HepG2 (cell line): ENCODE measurements around the gene CISD1. TPM values are rescaled to one million over a fixed set of nuclear protein-coding genes. Genes with fewer than 3 reads are reported as not detected.
A peak's percentile ranks its signal among the peaks of the same experiment; 100 is the strongest.

Experiments used
- CEBPG ChIP-seq: IDR thresholded peaks from 2 replicates; pipeline ENCODE4 v1.6.1; 2016
- FOXP1 ChIP-seq, 2 experiments: fragments of 450-650 bp in 1 of 2; IDR thresholded peaks; 2 replicates each; pipeline ENCODE4 v1.6.1; 2017 to 2018; ENCODE audit warnings: antibody characterized with exemption in 1 of 2
- HCFC1 ChIP-seq: fragments of 150-350 bp; IDR thresholded peaks from 2 replicates; pipeline ENCODE4 v1.6.1; 2014; ENCODE audit warnings: low read depth, low read length
- KLF6 ChIP-seq: IDR thresholded peaks from 2 replicates; pipeline ENCODE4 v1.8.0; 2016; ENCODE audit warnings: missing biosample characterization, missing genetic modification reagents
- RARA ChIP-seq: IDR thresholded peaks from 2 replicates; pipeline ENCODE4 v1.6.1; 2016; ENCODE audit warnings: missing genetic modification reagents, missing compliant biosample characterization
- RCOR2 ChIP-seq: IDR thresholded peaks from 2 replicates; pipeline ENCODE4 v1.6.1; 2016; ENCODE audit warnings: missing biosample characterization, missing genetic modification reagents
- RFX3 ChIP-seq: IDR thresholded peaks from 2 replicates; pipeline ENCODE4 v1.6.1; 2016; ENCODE audit warnings: missing biosample characterization, missing genetic modification reagents
- RXRB ChIP-seq: IDR thresholded peaks from 2 replicates; pipeline ENCODE4 v1.6.1; 2016; ENCODE audit warnings: borderline replicate concordance, missing genetic modification reagents, missing compliant biosample characterization
- SOX6 ChIP-seq, 2 experiments: fragments of 450-650 bp in 1 of 2; sonication (generic) in 1 of 2; formaldehyde crosslinking in 1 of 2; IDR thresholded peaks; 2 replicates each; pipeline versions ENCODE4 v1.4.0 to v1.6.1; 2017 to 2020; ENCODE audit warnings: antibody characterized with exemption in 1 of 2, mild to moderate bottlenecking in 1 of 2, missing genetic modification reagents in 1 of 2
- TCF7 ChIP-seq: sonication (generic); IDR thresholded peaks from 2 replicates; pipeline ENCODE4 v1.6.1; 2016; ENCODE audit warnings: antibody characterized with exemption, low read depth
- TOE1 ChIP-seq: sonication (generic); formaldehyde crosslinking; IDR thresholded peaks from 2 replicates; pipeline ENCODE4 v1.4.0; 2020; ENCODE audit warnings: mild to moderate bottlenecking, missing genetic modification reagents
- ZFP91 ChIP-seq: sonication (generic); formaldehyde crosslinking; IDR thresholded peaks from 2 replicates; pipeline ENCODE4 v1.9.0; 2022; ENCODE audit warnings: missing genetic modification reagents, mild to moderate bottlenecking, borderline replicate concordance
- ZNF547 ChIP-seq: sonication (generic); formaldehyde crosslinking; IDR thresholded peaks from 2 replicates; pipeline ENCODE4 v1.5.1; 2020; ENCODE audit warnings: mild to moderate bottlenecking, missing genetic modification reagents
- ZNF646 ChIP-seq: sonication (generic); formaldehyde crosslinking; IDR thresholded peaks from 2 replicates; pipeline ENCODE4 v1.9.0; 2021; ENCODE audit warnings: mild to moderate bottlenecking, missing genetic modification reagents
- ZSCAN29 ChIP-seq: sonication (generic); formaldehyde crosslinking; conservative IDR thresholded peaks from 2 replicates; pipeline ENCODE4 v1.4.0; 2020; ENCODE audit warnings: mild to moderate bottlenecking, missing genetic modification reagents
- polyA plus RNA-seq, 8 experiments: library from polyadenylated mRNA; depleted of rRNA in 3 of 8; stranded (reverse) in 7 of 8; unstranded in 1 of 8; fragments of >200 nt; fragmentation: Illumina TruSeq in 4 of 8; extraction: Trizol in 4 of 8; gene quantifications; 2 replicates each; pipeline versions ENCODE4 v1.2.1 to v1.2.3, GENCODE V29; 2011 to 2016; ENCODE audit warnings: low read depth in 4 of 8, missing spikeins in 1 of 8, mixed read lengths in 1 of 8; ENCODE audit not compliant: insufficient read depth in 1 of 8
- total RNA-seq, 5 experiments: library from RNA; depleted of rRNA; stranded (reverse); fragments of >200 nt; fragmentation: Illumina TruSeq; extraction: Trizol; gene quantifications; 2 replicates each; pipeline ENCODE4 v1.2.3, GENCODE V29; 2016; ENCODE audit warnings: low read depth in 1 of 5
- TF ChIP-seq, protein P1 (sequence below): sonication (generic); formaldehyde crosslinking; IDR thresholded peaks from 2 replicates; pipeline ENCODE4 v1.9.0; 2022; ENCODE audit warnings: low read depth, missing genetic modification reagents
- TF ChIP-seq, protein P2 (sequence below): IDR thresholded peaks from 2 replicates; pipeline ENCODE4 v1.4.0; 2020; ENCODE audit warnings: mild to moderate bottlenecking, missing genetic modification reagents

CISD1 gene
- total and polyA plus RNA-seq, 2 of the 13 experiments (the other 11 are each of a cell fraction or from before 2014, with no cell fraction given) = 63.4 to 78.9 TPM

DNA sequence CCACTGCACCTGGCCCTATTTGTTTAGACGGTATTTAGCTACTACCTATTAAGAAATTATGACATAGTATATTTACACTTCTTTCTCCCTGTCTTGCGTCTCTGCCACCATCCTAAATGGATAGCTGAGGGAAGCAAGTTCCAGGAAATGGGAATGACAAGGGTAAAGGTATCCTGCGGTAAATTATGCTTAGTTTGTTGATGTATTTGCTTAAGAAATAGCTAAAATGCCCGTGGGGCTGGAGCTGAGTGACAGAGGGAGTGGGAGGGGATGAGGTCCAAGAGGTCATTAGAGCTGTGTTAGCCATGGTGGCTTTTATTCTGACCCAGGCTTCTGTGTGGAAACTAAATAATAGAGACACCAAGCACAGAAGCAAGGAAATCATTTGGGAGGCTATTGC is 36.9 kb downstream of the CISD1 start (continued):
- TF ChIP-seq, protein P1, sequence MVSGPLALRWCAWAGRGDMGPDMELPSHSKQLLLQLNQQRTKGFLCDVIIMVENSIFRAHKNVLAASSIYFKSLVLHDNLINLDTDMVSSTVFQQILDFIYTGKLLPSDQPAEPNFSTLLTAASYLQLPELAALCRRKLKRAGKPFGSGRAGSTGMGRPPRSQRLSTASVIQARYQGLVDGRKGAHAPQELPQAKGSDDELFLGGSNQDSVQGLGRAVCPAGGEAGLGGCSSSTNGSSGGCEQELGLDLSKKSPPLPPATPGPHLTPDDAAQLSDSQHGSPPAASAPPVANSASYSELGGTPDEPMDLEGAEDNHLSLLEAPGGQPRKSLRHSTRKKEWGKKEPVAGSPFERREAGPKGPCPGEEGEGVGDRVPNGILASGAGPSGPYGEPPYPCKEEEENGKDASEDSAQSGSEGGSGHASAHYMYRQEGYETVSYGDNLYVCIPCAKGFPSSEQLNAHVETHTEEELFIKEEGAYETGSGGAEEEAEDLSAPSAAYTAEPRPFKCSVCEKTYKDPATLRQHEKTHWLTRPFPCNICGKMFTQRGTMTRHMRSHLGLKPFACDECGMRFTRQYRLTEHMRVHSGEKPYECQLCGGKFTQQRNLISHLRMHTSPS = no peak
- TF ChIP-seq ZNF547 (CRISPR knock-in tag) (no peak), ZSCAN29 (CRISPR knock-in tag) (no peak), CEBPG (CRISPR knock-in tag) (no peak), KLF6 (no peak), RARA (CRISPR knock-in tag) (peak; percentile 32; the same call in 1 of the 2 replicates), TCF7 (no peak), RCOR2 (CRISPR knock-in tag) (no peak), RXRB (CRISPR knock-in tag) (0 out of 2 replicates have a peak, but pooled peaks have one; percentile 17), ZFP91 (CRISPR knock-in tag) (no peak), FOXP1 (IDR thresholded peaks at IDR 0.05) (no peak), FOXP1 (CRISPR knock-in tag; IDR thresholded peaks at IDR 0.05) (0 out of 2 replicates have a peak, but pooled peaks have one; percentile 32), TOE1 (CRISPR knock-in tag) (no peak), RFX3 (CRISPR knock-in tag) (no peak), SOX6 (IDR thresholded peaks at IDR 0.05) (no peak), SOX6 (CRISPR knock-in tag; IDR thresholded peaks at IDR 0.05) (0 out of 2 replicates have a peak, but pooled peaks have one; percentile 11), HCFC1 (no peak), ZNF646 (no peak)
- TF ChIP-seq, protein P2, sequence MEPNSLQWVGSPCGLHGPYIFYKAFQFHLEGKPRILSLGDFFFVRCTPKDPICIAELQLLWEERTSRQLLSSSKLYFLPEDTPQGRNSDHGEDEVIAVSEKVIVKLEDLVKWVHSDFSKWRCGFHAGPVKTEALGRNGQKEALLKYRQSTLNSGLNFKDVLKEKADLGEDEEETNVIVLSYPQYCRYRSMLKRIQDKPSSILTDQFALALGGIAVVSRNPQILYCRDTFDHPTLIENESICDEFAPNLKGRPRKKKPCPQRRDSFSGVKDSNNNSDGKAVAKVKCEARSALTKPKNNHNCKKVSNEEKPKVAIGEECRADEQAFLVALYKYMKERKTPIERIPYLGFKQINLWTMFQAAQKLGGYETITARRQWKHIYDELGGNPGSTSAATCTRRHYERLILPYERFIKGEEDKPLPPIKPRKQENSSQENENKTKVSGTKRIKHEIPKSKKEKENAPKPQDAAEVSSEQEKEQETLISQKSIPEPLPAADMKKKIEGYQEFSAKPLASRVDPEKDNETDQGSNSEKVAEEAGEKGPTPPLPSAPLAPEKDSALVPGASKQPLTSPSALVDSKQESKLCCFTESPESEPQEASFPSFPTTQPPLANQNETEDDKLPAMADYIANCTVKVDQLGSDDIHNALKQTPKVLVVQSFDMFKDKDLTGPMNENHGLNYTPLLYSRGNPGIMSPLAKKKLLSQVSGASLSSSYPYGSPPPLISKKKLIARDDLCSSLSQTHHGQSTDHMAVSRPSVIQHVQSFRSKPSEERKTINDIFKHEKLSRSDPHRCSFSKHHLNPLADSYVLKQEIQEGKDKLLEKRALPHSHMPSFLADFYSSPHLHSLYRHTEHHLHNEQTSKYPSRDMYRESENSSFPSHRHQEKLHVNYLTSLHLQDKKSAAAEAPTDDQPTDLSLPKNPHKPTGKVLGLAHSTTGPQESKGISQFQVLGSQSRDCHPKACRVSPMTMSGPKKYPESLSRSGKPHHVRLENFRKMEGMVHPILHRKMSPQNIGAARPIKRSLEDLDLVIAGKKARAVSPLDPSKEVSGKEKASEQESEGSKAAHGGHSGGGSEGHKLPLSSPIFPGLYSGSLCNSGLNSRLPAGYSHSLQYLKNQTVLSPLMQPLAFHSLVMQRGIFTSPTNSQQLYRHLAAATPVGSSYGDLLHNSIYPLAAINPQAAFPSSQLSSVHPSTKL (CRISPR knock-in tag) = peak; percentile 50; the same call in 1 of the 2 replicates
